GM19043 (cell line): Measurements from ENCODE around the gene RPRD1A.
"Not testable (repeated sequence)": the region's sequence is repeated elsewhere in the genome, so short reads cannot be mapped to it uniquely, and the experiment has no call there.

Experiments
- ATAC-seq: cut with Tn5 transposase; IDR thresholded peaks from one replicate; pipeline ENCODE4 v1.9.1; 2021; ENCODE audit warnings: low read depth; ENCODE audit not compliant: unreplicated experiment

RPRD1A gene

DNA sequence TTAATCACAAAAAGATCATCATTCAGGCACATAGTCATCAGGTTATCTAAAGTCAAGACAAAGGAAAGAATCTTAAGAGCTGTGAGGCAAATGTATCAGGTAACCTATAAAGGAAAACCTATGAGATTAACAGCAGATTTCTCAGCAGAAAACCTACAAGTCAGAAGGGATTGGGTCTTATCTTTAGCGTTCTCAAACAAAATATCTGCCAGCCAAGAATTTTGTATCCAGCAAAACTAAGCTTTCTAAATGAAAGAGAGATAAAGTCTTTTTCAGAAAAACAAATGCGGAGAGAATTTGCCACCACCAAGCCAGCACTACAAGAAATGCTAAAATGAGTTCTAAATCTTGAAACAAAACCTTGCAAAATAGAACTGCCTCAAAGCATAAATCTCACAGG is 13.8 kb upstream of the RPRD1A start:
- ATAC-seq, result not testable (repeated sequence)

DNA sequence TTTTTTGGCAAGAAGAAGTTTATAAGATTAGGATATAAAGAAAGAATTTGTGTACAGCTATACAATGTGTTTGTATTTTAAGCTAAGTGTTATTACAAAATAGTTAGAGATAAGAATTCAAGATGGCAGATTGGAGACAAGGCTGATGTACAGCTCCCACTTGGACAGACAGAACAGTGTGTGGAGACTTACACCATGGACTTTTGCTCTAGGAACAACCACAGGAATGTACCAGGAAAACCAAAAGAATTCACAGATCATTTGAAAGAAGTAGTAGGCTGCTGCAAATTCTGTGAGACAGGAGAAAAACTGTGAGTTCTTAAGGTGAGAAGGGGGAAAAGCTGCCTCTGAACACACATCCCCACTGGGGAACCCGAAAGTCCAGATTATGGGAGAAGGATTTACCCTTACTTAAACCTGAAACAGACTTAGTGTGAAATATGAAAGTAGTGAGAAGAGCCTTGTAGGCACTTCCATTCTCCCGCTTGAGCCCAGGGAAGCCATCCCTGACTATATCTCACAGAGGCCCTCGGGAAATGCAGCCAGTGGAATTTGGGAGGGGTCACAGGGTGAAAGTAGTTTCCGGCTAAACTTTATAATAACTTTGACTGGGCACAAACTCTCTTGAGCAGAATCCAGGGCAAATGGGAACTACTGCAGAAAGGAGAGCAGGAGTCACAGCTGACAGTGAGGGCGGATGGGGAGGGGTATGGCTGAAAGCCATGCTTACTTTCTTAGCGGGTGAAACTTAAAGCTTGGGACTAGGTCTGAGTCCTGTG is 11.6 kb upstream of the RPRD1A start:
- no peak for ATAC-seq

DNA sequence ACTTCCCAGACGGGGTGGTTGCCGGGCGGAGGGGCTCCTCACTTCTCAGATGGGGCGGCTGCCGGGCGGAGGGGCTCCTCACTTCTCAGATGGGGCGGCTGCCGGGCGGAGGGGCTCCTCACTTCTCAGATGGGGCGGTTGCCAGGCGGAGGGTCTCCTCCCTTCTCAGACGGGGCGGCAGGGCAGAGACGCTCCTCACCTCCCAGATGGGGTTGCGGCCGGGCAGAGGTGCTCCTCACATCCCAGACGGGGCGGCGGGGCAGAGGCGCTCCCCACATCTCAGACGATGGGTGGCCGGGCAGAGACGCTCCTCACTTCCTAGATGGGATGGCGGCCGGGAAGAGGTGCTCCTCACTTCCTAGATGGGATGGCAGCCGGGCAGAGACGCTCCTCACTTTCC is 10.4 kb upstream of the RPRD1A start:
- ATAC-seq, result not testable (repeated sequence)

DNA sequence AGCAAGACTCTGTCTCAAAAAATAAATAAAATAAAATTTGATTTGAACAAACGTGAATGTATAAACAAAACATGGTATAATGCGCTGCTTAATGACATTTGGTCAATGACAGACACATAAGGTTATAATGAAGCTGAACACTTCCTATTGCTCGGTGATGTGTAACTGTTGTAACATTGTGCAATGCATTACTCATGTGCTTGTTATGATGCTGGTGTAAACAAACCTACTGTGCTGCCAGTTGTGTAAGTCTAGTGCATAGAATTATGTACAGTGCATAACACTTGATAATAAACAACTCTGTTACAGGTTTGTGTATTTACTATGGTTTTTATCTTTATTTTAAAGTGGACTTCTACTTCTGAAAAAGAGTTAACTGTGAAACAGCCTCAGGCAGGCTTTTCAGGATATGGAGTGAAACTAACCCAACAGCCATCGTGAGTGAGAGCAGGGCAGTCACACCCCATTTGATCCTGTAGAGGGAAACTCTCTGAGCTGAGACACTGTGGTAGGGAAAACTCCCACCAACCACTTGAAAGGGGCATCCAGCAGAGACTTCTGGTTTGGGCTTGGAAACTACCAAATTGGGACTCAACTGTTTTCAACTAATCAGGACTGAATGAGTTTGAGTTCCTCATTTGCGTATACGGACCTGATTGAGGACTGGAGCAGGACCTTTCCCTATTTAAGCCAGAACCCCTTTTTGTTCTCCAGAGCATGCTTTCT is 8.7 kb upstream of the RPRD1A start:
- ATAC-seq, result no peak

DNA sequence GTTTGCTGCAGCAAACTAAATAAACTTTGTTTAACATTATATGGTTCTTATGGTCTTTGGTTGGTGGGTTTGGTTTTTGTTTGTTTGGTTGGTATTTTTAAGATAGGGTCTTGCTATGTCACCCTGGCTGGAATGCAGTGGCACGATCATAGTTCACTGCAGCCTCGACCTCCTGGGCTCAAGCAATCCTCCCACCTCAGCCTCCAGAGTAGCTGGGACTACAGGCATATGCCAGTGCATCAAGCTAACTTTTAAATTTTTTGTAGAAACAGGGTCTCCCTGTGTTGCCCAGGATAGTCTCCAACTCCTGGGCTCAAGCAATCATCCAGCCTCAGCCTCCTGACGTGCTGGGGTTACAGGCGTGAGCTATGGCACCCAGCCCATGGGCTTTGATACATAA is 7.1 kb upstream of the RPRD1A start:
- ATAC-seq, result no peak

DNA sequence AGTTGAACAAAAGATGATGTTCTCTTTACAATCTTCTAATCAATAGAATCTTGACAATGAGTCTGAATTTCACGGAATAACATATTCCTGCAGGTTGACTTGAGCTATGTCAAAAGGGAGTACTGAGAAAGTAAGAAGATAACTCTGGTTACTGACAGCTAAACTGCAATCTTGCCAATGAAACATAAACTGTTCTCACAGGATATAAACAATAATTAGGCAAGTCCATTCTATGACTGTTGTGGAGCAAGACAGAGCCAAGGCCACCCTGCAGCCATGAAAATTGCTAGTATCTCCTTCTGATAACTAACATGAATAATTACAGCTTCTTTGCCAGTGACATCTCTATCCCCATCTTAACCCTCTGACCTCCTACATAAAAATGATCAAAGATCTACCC is 6.3 kb upstream of the RPRD1A start:
- no peak for ATAC-seq

DNA sequence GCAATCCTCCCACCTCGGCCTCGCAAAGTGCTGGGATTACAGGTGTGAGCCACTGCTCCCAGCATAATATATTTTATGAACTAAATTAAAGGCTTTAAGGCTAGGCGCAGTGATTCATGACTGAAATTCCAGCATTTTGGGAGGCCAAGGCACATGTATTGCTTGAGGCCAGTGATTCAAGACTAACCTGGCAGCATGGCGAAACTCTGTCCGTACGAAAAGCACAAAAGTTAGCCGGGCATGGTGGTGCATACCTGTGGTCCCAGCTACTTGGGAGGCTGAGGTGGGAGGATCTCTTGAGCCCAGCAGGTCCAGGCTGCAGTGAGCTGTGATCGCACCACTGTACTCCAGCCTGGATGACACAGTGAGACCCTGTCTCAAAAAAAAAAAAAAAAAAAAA is 5.0 kb upstream of the RPRD1A start:
- ATAC-seq, result not testable (repeated sequence)

DNA sequence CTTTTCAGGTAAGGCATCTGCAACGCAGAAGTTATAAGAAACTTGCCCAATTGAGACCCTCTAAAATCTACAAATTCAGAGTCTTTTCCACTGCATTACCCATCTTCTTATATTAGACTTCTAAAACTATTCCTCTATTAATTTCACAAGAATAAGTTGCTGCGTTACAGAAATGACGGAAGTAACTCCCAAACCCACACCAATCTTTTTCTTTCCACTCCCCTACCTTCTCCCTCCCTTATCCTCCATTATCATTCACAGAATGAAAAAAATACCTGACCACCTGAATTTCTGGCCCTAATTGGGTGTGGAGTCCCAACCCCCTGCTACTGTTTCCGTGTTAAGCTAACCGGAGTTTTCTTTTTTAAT is 689 bp downstream of the RPRD1A start:
- no peak for ATAC-seq

DNA sequence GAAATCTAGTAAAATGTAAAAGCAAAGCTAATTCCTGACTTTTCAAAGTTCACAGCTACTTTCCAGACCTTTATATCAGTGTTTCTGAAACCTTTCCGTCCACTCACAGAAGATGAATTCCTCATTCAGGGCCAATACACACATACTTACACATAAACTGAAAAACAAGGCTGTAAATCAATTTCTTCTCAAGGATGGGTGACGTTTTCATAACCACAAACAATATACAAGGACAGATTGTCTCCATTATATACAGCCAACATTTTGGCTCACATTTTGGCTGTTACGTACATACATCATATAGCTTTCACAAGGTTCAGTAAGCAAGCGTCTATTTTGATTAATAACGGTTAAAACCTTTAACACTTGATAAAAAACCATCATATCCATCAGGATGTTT is 1.4 kb downstream of the RPRD1A start:
- no peak for ATAC-seq

DNA sequence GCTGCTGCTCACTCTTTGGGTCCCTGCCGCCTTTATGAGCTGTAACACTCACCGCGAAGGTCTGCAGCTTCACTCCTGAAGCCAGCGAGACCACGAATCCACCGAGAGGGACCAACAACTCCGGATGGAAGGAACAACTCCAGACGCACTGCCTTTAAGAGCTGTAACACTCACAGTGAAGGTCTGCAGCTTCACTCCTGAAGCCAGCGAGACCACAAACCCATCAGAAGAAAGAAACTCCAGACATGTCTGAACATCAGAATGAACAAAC is 2.6 kb downstream of the RPRD1A start:
- not testable (repeated sequence) for ATAC-seq

DNA sequence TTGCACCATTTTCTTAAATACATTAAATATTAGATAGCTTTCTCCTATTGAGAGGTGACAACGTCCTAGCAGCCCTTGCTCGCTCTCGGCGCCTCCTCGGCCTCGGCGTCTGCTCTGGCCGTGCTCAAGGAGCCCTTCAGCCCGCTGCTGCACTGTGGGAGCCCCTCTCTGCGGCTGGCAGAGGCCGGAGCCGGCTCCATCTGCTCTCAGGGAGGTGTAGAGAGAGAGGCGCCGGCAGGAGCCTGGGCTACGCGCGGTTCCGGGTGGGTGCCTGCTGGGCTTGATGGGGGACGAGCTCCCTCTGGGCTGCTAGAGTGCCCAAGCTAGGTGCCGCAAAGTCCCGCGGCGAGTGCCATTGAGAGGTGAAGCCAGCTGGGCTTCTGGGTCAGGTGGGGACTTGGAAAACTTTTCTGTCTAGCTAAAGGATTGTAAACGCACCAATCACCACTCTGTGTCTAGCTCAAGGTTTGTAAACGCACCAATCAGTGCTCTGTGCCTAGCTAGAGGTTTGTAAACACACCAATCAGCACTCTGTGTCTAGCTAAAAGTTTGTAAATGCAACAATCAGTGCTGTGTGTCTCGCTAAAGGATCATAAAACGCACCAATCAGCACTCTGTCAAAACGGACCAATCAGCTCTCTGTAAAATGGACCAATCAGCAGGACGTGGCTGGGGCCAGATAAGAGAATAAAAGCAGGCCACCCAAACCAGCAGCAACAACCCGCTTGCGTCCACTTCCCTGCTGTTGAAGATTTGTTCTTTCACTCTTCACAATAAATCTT is 3.1 kb downstream of the RPRD1A start:
- no peak for ATAC-seq

DNA sequence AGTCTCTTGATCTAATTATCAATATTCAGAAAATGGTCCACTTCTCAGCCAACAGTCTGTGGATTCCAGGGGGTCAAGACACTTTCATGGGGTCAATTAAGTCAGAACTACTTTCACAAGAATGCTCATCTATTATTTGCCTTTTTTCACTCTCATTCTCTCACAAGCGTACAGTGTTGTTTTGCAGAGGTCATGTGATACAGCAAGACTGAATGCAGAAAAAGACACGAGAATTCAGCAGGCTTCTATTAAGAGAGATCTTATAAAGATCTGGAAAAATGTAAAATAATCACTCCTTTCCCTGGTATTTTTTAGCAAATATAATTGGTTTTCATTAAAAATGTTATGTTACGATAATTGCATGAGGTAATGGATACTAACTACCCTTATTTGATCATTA is 8.7 kb downstream of the RPRD1A start:
- ATAC-seq, result no peak

DNA sequence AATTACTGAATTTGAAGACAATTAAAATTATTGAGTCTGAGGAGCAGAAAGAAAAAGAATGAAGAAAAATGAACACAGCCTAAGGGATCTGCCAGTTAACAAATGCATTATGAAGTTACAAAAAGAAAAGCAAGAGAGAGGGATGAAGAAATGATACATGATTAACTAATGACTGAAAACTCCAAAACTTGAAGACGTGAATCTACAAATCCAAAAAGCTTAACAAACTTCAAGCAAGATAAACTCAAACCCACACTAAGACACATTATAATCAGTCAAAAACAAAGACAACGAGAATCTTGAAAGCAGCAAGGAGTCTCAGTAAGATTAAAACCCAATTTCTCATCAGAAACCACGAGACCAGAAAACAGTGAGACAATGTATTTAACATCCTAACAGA is 15.6 kb downstream of the RPRD1A start:
- no peak for ATAC-seq

DNA sequence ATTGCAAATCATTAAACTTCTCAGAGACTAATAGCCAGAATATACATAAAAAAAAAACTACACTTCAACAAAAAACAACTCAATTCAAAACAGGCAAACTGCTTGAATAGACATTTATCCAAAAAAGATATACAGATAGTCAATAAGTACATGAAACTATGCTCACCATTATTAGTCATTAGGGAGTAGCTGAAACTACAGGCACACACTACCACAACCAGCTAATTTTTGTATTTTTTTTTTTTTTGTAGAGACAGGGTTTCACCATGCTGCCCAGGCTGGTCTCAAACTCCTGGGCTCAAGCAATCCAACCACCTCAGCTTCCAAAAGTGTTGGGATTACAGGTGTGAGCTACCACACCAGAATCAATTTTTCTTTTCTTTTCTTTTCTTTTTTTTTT is 16.9 kb downstream of the RPRD1A start:
- no peak for ATAC-seq

DNA sequence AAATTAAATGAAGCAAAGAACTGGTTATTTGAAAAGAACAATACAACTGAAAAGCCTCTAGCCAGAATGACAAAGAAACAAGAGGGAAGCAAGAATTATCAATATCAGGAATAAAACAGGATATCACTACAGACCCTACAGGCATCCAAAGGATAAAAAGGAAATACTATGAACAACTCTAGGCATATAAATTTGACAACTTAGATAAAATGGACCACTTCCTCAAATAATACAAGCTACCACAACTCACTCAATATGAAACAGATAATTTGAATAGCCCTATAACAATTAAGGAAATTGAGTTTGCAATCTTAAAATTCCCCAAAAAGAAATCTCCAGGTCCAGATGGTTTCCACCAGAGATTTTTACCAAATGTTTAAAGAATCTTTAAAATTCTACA is 19.8 kb downstream of the RPRD1A start:
- ATAC-seq, result no peak

DNA sequence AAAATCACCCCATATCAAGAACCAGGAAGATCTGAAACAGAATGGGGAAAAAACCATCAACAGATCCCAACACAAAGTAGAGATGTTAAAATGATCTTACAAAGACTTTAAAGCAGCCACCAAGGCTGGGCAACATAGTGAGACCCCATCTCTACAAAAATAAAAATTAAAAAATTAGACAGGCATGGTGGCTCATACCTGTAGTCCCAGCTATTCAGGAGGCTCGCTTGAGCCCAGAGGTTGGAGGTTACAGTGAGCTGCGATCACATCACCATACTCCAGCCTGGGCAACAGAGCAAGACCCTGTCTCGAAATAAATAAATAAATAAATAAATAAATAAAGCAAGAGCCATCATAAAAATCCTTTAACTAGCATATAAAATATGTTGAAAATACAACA is 20.5 kb downstream of the RPRD1A start:
- ATAC-seq, result no peak

DNA sequence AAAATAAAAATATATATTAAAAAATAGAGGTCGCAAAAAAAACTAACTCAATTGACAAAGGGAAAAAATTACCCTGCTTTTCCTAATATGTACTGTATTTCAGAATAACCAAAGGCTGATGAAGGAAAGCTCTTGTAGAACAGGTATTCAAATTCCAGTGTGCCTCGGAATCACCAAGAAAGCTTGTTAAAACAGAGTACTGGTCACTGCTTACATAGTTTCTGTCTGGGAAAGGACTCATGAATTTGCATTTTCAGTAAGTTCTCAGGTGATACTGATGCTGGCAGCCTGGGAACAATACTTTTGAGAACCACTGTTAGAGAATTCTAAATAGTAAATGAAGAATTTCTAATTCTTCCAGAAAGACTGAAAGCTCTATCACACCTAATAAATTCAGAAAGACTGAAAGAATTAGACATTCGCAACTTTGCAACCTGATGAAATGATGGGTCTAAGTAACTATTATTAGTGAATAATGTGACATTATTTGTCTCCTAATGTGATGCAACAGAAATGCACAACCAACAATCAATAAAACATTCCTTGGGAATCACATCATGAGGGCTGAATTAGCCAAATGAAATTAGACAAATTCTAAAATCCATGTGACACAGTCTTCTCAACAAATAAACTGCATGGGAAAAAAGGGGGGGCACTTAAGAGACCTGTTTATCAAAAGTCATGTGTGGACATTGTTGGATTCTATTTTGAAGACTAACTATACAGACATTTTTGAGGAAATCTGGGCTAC is 21.9 kb downstream of the RPRD1A start:
- no peak for ATAC-seq

DNA sequence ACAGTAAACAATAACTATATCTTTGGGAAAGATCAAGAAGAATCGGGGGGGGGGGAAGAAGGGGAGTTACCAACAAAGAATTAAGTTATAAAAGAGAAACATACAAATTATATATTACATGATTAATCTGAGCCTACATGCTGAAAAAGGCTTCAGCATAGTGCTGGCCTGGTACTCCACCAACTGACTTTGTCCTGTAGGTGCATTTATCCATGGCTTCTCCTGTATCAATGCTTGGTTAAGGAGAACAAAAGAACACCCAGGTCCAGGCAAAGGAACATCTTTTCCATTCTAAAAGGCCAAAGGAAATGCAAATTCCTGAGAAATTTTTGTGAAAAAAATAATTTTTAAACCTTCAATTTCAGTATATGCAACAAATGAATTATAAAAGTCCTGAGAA is 24.2 kb downstream of the RPRD1A start:
- ATAC-seq, result no peak

DNA sequence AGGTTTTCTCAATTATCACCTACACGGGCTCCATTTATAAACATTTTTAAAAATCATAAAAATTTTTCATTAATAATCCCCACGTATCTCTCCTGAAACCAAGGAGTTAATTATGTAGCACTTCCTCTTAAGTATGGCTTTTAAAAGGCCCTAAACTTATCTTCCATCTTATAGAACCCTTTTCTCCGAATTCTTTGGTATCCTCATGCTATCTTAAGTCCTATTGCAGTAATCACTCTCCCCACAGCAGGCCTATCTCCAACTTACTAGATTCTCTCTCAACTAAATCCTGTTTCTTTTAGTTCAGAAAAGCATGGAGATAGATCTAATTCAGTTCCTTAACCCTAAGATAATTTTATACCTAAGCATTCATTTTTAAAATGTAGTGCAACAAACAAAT is 26.2 kb downstream of the RPRD1A start:
- no peak for ATAC-seq

DNA sequence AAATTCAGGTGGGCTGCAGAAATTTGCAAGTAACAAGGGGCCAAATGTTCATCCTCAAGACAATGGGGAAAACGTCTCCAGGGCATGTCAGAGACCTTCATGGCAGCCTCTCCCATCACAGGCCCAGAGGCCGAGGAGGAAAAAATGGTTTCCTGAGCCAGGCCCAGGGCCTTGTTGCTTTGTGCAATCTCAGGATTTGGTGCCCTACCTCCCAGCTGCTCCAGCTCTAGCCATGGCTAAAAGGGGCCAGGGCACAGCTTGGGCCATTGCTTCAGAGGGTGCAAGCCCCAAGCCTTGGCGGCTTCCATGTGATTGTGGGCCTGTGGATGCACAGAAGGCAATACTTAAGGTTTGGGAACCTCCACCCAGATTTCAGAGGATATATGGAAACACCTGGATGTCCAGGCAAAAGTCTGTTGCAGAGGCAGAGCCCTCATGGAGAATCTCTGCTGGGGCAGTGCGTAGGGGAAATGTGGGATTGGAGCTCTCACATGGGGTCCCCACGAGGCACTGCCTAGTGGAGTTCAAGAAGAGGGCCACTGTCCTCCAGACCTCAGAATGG is 29.2 kb downstream of the RPRD1A start:
- ATAC-seq, result no peak

DNA sequence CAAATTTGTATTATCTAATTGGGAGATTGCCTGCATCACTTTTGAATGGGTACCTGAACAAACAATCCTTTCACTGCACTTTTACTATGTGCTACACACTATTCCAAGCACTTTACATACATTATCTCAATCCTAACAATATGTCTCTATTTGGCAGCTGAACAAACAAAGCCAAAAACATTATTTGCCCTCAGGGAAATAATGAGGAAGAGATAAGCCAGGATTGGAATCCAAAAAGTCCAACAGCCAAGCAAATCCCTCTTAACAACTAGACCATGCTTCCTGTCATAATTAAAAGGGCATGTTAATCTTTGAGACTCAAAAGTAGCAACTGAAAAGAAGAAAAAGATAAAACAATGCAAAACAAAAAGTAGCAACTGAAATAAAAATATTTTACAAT is 32.1 kb downstream of the RPRD1A start:
- ATAC-seq, result no peak
